Chondrocyte (in vitro differentiated cells): ENCODE results near the gene RARS2. TPM values are rescaled to one million over a fixed set of nuclear protein-coding genes. Genes with fewer than 3 reads are reported as not detected.
A peak's percentile ranks its signal among the peaks of the same experiment; 100 is the strongest.

Experiments
- DNase-seq: peaks from one replicate; pipeline ENCODE4 v3.0.0; 2021; ENCODE audit warnings: mixed read lengths, low spot score
- H3K27ac Mint-ChIP-seq: one replicate; pipeline ENCODE4 v1.8.0; 2021; ENCODE audit warnings: mild to moderate bottlenecking, moderate library complexity, mixed read lengths; ENCODE audit not compliant: unreplicated experiment
- H3K27me3 Mint-ChIP-seq: 2 replicates; pipeline ENCODE4 v1.8.0; 2021; ENCODE audit warnings: low read depth, mixed read lengths
- H3K36me3 Mint-ChIP-seq: 2 replicates; pipeline ENCODE4 v1.8.0; 2021; ENCODE audit warnings: low read depth, mixed read lengths
- H3K4me1 Mint-ChIP-seq: 2 replicates; pipeline ENCODE4 v1.8.0; 2021; ENCODE audit warnings: low read depth, mild to moderate bottlenecking, mixed read lengths
- H3K4me3 Mint-ChIP-seq: one replicate; pipeline ENCODE4 v1.8.0; 2021; ENCODE audit warnings: mild to moderate bottlenecking, moderate library complexity, mixed read lengths; ENCODE audit not compliant: unreplicated experiment
- H3K9me3 Mint-ChIP-seq: 2 replicates; pipeline ENCODE4 v1.8.0; 2021; ENCODE audit warnings: low read depth, mixed read lengths
- total RNA-seq: library from RNA; stranded (reverse); gene quantifications from 3 replicates; pipeline ENCODE4 v1.2.1, GENCODE V29; 2021
- TF ChIP-seq, protein P1 (sequence below): fragments of 200-600 bp; sonication (generic); IDR thresholded peaks from 2 replicates; pipeline ENCODE4 v1.5.0; 2021; ENCODE audit warnings: antibody characterized with exemption, mild to moderate bottlenecking, moderate library complexity

The RARS2 gene
- total RNA-seq, 1 donor from 2014 or later, result 43.8 TPM

- Mint-ChIP-seq H3K36me3 (peaks cover 1% of the 10 kb centered on the region), H3K4me3 (peak overlapping the region; percentile 89), H3K9me3 (no peaks in the 10 kb centered on the region), H3K4me1 (peaks cover 49% of the 10 kb centered on the region), H3K27me3 (no peaks in the 10 kb centered on the region), H3K27ac (peak overlapping the region; percentile 97)
- TF ChIP-seq, protein P1, sequence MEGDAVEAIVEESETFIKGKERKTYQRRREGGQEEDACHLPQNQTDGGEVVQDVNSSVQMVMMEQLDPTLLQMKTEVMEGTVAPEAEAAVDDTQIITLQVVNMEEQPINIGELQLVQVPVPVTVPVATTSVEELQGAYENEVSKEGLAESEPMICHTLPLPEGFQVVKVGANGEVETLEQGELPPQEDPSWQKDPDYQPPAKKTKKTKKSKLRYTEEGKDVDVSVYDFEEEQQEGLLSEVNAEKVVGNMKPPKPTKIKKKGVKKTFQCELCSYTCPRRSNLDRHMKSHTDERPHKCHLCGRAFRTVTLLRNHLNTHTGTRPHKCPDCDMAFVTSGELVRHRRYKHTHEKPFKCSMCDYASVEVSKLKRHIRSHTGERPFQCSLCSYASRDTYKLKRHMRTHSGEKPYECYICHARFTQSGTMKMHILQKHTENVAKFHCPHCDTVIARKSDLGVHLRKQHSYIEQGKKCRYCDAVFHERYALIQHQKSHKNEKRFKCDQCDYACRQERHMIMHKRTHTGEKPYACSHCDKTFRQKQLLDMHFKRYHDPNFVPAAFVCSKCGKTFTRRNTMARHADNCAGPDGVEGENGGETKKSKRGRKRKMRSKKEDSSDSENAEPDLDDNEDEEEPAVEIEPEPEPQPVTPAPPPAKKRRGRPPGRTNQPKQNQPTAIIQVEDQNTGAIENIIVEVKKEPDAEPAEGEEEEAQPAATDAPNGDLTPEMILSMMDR, result no peak
- DNase-seq, result no peak
Measured at GRCh38 chr6:87590417-87590880, 662 bp upstream of the RARS2 start.

- Mint-ChIP-seq H3K4me1 (peaks cover 62% of the 10 kb centered on the region), H3K4me3 (peak overlapping the region; percentile 89), H3K9me3 (no peaks in the 10 kb centered on the region), H3K27me3 (no peaks in the 10 kb centered on the region), H3K36me3 (peaks cover 1% of the 10 kb centered on the region), H3K27ac (peak overlapping the region; percentile 97)
- TF ChIP-seq, protein P1, result no peak
- no peak for DNase-seq
Measured at GRCh38 chr6:87588756-87589407, 905 bp downstream of the RARS2 start.

DNA sequence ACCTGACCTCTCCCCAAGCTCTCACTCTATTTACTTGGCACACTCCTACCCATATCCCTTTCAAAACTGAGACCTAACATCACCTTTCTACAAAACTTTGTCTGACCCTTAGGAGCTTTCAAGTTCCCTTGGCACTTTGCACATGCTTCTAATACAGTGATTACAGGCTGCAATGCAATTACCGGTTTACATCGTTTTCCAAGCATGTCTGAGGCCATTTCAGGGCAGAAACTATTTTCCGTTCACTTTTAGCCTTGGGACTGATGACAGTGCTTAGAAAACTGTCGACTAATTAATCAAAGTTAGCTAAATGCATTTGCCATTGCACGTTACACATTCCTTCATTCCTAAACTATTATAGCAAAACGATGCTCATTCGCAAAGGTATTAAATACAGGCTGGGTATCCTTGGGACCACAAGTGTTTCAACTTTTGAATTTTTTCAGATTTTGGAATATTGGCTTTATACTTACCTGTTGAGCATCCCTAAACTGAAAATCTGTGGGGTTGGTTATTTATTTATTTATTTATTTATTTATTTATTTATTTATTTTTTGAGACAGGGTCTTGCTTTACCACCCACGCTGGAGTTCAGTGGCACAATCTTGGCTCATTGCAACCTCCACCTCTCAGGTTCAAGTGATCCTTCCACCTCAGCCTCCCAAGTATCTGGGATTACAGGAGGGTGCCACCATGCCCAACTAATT lies 3.3 kb downstream of the RARS2 start:
- TF ChIP-seq, protein P1, result no peak
- Mint-ChIP-seq H3K27me3 (no peaks in the 10 kb centered on the region), H3K27ac (no peak overlapping the region), H3K4me1 (peaks cover 56% of the 10 kb centered on the region), H3K9me3 (no peaks in the 10 kb centered on the region), H3K36me3 (peaks cover 8% of the 10 kb centered on the region), H3K4me3 (no peak overlapping the region)
- no peak for DNase-seq

DNA sequence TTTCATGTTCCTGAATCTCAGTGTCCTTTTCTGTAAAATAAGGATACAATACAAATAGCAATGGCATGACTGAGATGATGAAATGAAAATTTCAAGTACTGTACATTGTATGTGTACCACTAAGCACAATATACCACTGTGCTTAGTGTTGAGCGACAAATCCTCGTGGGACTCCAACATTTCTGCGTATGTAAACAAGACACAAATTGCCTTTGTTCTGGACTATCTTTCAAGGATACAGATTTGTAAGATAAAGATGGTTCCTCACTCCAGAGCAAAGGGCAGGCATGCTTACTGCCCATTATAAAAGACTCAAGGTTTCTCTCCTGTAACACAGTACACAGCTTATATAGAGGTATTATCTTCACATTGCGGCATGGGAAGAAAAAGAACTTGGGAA lies 6.0 kb downstream of the RARS2 start:
- H3K4me1 Mint-ChIP-seq, result peaks cover 53% of the 10 kb centered on the region
- H3K36me3 Mint-ChIP-seq, result peaks cover 8% of the 10 kb centered on the region
- no peak overlapping the region for H3K4me3 Mint-ChIP-seq
- H3K27ac Mint-ChIP-seq, result no peak overlapping the region
- no peak for DNase-seq
- TF ChIP-seq, protein P1, result no peak
- H3K27me3 Mint-ChIP-seq, result no peaks in the 10 kb centered on the region
- H3K9me3 Mint-ChIP-seq, result no peaks in the 10 kb centered on the region

DNA sequence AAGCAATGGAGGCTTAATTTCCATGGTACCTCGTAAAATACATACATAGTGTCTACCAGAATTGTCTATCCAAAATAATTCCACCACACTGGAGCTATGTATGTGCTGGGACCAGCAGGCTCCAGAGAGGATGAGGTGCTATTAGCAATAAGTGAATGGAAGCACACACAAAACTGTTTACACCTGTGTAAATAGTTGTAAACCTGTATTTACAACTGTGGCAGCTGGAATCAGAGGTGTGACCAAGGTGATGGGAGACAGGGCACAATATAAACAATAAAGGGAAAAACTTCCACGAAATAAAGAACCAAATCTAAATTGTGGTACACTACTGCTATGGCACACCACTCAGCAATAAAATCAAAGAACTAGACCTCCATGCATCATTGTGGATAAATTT lies 14.4 kb downstream of the RARS2 start:
- Mint-ChIP-seq H3K9me3 (no peaks in the 10 kb centered on the region), H3K4me1 (peaks cover 75% of the 10 kb centered on the region), H3K4me3 (no peak overlapping the region), H3K27me3 (no peaks in the 10 kb centered on the region), H3K36me3 (peaks cover 2% of the 10 kb centered on the region), H3K27ac (no peak overlapping the region)
- TF ChIP-seq, protein P1, result no peak
- no peak for DNase-seq
